HEK293 (cell line): ENCODE data around the gene PPARGC1A.

Experiments
- CTCF ChIA-PET: fragments of 350-600 bp; formaldehyde crosslinking; extraction: SDS; loops from one replicate; lab custom pipeline; 2021; ENCODE audit warnings: antibody characterized with exemption; lab: Yijun Ruan, JAX
- POLR2A ChIA-PET: fragments of 300-600 bp; formaldehyde crosslinking; extraction: SDS; loops from one replicate; lab custom pipeline; 2020; ENCODE audit warnings: antibody characterized with exemption, inconsistent platforms; lab: Yijun Ruan, JAX
- H3K27ac ChIP-seq: fragments of 200-500 bp; sonication (Bioruptor generic); 2 replicates; pipeline ENCODE4 v1.5.1; 2014; ENCODE audit warnings: low read depth, low read length, control low read depth, inconsistent platforms; ENCODE audit errors: extremely low read depth
- H3K36me3 ChIP-seq, 2 experiments: fragments of 200-500 bp in 1 of 2; sonication (Bioruptor generic) in 1 of 2; 1 replicate in 1 of 2; 2 replicates in 1 of 2; pipeline ENCODE4 v1.5.1; 2014 to 2017; ENCODE audit warnings: inconsistent platforms in 2 of 2, low read length in 2 of 2; ENCODE audit not compliant: control insufficient read depth in 2 of 2, insufficient read depth in 1 of 2
- H3K4me1 ChIP-seq: fragments of 200-500 bp; sonication (Bioruptor generic); 2 replicates; pipeline ENCODE4 v1.5.1; 2014; ENCODE audit warnings: mild to moderate bottlenecking, low read length, inconsistent platforms; ENCODE audit not compliant: control insufficient read depth, insufficient read depth
- H3K4me3 ChIP-seq: 2 replicates; pipeline ENCODE4 v1.5.1; 2011; ENCODE audit warnings: low read depth, mild to moderate bottlenecking, control low read depth, low read length, moderate library complexity
- H3K9me3 ChIP-seq: fragments of 200-500 bp; sonication (Bioruptor generic); 2 replicates; pipeline ENCODE4 v1.5.1; 2014; ENCODE audit warnings: low read depth, low read length, inconsistent platforms; ENCODE audit not compliant: control insufficient read depth, insufficient read depth
- HOXC10 ChIP-seq: sonication (generic); formaldehyde crosslinking; IDR thresholded peaks from 2 replicates; pipeline ENCODE4 v1.8.1; 2023; ENCODE audit warnings: mild to moderate bottlenecking, missing genetic modification reagents
- KLF16 ChIP-seq: fragments of 450-650 bp; formaldehyde crosslinking; IDR thresholded peaks from 2 replicates; pipeline ENCODE4 v1.5.1; 2017; ENCODE audit warnings: missing biosample characterization, missing genetic modification characterization
- MYNN ChIP-seq: fragments of 450-650 bp; formaldehyde crosslinking; IDR thresholded peaks from 2 replicates; pipeline ENCODE4 v1.5.1; 2016; ENCODE audit warnings: missing biosample characterization, missing genetic modification characterization, borderline replicate concordance
- ZBTB49 ChIP-seq: fragments of 450-650 bp; formaldehyde crosslinking; IDR thresholded peaks from 2 replicates; pipeline ENCODE4 v1.5.1; 2016; ENCODE audit warnings: missing biosample characterization, missing genetic modification characterization, low read depth
- ZBTB7A ChIP-seq: fragments of 450-650 bp; formaldehyde crosslinking; IDR thresholded peaks from 2 replicates; pipeline ENCODE4 v1.5.1; 2016; ENCODE audit warnings: low read depth, missing biosample characterization, missing genetic modification characterization
- ZNF114 ChIP-seq: fragments of 450-650 bp; formaldehyde crosslinking; IDR thresholded peaks from 2 replicates; pipeline ENCODE4 v1.5.0; 2017; ENCODE audit warnings: missing biosample characterization, missing genetic modification characterization
- ZNF18 ChIP-seq: fragments of 450-650 bp; formaldehyde crosslinking; IDR thresholded peaks from 2 replicates; pipeline ENCODE4 v1.5.1; 2016; ENCODE audit warnings: missing biosample characterization, missing genetic modification characterization
- ZNF391 ChIP-seq: fragments of 450-650 bp; formaldehyde crosslinking; IDR thresholded peaks from 2 replicates; pipeline ENCODE4 v1.5.1; 2016; ENCODE audit warnings: low read depth, missing biosample characterization, missing genetic modification characterization, borderline replicate concordance
- ZNF501 ChIP-seq: fragments of 450-650 bp; formaldehyde crosslinking; IDR thresholded peaks from 2 replicates; pipeline ENCODE4 v1.5.1; 2016; ENCODE audit warnings: missing biosample characterization, missing genetic modification characterization
- ZNF610 ChIP-seq: fragments of 450-650 bp; formaldehyde crosslinking; IDR thresholded peaks from 2 replicates; pipeline ENCODE4 v1.5.1; 2016; ENCODE audit warnings: missing biosample characterization, missing genetic modification characterization, borderline replicate concordance
- ZNF623 ChIP-seq: fragments of 450-650 bp; formaldehyde crosslinking; IDR thresholded peaks from 2 replicates; pipeline ENCODE4 v1.5.1; 2016; ENCODE audit warnings: missing biosample characterization, missing genetic modification characterization
- TF ChIP-seq, protein P1 (sequence below): fragments of 450-650 bp; formaldehyde crosslinking; IDR thresholded peaks from 2 replicates; pipeline ENCODE4 v1.5.0; 2017; ENCODE audit warnings: missing biosample characterization, missing genetic modification characterization, borderline replicate concordance
- TF ChIP-seq, protein P2 (sequence below): fragments of 450-650 bp; formaldehyde crosslinking; IDR thresholded peaks from 2 replicates; pipeline ENCODE4 v1.5.1; 2017; ENCODE audit warnings: missing biosample characterization, missing genetic modification characterization
- TF ChIP-seq, protein P3 (sequence below): IDR thresholded peaks from 2 replicates; pipeline ENCODE4 v1.6.1; 2011; ENCODE audit warnings: mild to moderate bottlenecking, low read depth, low read length, borderline replicate concordance

The PPARGC1A gene

GRCh38 chr4:23746672-23747071 is 143.2 kb downstream of the PPARGC1A start (continued):
- TF ChIP-seq ZNF391, result no peak
- TF ChIP-seq, protein P1, sequence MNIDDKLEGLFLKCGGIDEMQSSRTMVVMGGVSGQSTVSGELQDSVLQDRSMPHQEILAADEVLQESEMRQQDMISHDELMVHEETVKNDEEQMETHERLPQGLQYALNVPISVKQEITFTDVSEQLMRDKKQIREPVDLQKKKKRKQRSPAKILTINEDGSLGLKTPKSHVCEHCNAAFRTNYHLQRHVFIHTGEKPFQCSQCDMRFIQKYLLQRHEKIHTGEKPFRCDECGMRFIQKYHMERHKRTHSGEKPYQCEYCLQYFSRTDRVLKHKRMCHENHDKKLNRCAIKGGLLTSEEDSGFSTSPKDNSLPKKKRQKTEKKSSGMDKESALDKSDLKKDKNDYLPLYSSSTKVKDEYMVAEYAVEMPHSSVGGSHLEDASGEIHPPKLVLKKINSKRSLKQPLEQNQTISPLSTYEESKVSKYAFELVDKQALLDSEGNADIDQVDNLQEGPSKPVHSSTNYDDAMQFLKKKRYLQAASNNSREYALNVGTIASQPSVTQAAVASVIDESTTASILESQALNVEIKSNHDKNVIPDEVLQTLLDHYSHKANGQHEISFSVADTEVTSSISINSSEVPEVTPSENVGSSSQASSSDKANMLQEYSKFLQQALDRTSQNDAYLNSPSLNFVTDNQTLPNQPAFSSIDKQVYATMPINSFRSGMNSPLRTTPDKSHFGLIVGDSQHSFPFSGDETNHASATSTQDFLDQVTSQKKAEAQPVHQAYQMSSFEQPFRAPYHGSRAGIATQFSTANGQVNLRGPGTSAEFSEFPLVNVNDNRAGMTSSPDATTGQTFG, result no peak
- TF ChIP-seq ZNF18 (tag by site-specific recombination), result no peak

- H3K4me3 ChIP-seq, result no peak overlapping the region
- H3K27ac ChIP-seq, result no peak overlapping the region
- no peaks in the 10 kb centered on the region for H3K9me3 ChIP-seq
- TF ChIP-seq ZNF18 (tag by site-specific recombination) (no peak), ZNF623 (tag by site-specific recombination) (no peak), ZNF501 (tag by site-specific recombination) (no peak), ZNF610 (tag by site-specific recombination) (no peak), HOXC10 (CRISPR knock-in tag) (no peak), ZBTB7A (tag by site-specific recombination) (no peak), ZBTB49 (tag by site-specific recombination) (no peak), MYNN (tag by site-specific recombination) (no peak), ZNF114 (no peak), KLF16 (tag by site-specific recombination) (no peak)
- TF ChIP-seq, protein P2, sequence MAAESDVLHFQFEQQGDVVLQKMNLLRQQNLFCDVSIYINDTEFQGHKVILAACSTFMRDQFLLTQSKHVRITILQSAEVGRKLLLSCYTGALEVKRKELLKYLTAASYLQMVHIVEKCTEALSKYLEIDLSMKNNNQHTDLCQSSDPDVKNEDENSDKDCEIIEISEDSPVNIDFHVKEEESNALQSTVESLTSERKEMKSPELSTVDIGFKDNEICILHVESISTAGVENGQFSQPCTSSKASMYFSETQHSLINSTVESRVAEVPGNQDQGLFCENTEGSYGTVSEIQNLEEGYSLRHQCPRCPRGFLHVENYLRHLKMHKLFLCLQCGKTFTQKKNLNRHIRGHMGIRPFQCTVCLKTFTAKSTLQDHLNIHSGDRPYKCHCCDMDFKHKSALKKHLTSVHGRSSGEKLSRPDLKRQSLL, result no peak
- TF ChIP-seq, protein P3, sequence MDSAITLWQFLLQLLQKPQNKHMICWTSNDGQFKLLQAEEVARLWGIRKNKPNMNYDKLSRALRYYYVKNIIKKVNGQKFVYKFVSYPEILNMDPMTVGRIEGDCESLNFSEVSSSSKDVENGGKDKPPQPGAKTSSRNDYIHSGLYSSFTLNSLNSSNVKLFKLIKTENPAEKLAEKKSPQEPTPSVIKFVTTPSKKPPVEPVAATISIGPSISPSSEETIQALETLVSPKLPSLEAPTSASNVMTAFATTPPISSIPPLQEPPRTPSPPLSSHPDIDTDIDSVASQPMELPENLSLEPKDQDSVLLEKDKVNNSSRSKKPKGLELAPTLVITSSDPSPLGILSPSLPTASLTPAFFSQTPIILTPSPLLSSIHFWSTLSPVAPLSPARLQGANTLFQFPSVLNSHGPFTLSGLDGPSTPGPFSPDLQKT, result no peak
- ChIA-PET POLR2A (no interaction called here), CTCF (interaction anchor here (0.6 kb wide), 1 partner anchor 29 kb away, joined by 3 read pairs; no protein-coding TSS in a partner anchor)
- no peaks in the 10 kb centered on the region for H3K4me1 ChIP-seq
- no peaks in the 10 kb centered on the region for H3K36me3 ChIP-seq
These were observed 143.8 kb downstream of the PPARGC1A start for GRCh38 chr4:23746027-23746426.
